A673 (cell line): ENCODE data around the gene RAB7B.

Experiments
- EZH2 ChIP-seq: fragments of 200-600 bp; sonication (generic); IDR thresholded peaks from 2 replicates; pipeline ENCODE4 v1.6.1; 2017; ENCODE audit warnings: borderline replicate concordance, low read depth, mild to moderate bottlenecking, mixed read lengths, antibody characterized with exemption, low read length; ENCODE audit not compliant: poor library complexity, severe bottlenecking
- TF ChIP-seq, protein P1 (sequence below): fragments of 300-800, 200-600 bp; sonication (generic); conservative IDR thresholded peaks from 2 replicates; pipeline ENCODE4 v1.5.1; 2017; ENCODE audit warnings: low read depth, mild to moderate bottlenecking, antibody characterized with exemption, low read length, moderate library complexity, mixed read lengths

DNA sequence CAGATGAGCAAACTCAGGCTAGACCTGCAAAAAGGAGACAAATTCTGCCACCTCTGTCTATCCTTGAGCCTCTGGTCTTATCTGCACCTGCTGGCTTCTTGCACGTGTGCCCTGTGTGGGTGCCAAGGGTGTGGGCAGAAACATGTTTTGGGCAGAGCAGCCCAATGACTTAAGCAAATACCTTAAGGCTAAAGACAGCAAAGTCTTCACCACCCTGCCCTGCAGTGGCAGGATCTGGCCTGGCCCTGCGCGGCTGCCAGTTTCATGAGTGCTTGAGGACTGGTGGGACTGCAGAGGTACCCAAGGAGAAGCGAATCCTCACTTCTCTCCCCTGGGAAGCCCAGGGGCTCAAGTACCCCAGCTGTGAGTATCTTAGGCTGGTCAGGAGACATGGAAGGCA is 56.2 kb downstream of the RAB7B start:
- TF ChIP-seq, protein P1, sequence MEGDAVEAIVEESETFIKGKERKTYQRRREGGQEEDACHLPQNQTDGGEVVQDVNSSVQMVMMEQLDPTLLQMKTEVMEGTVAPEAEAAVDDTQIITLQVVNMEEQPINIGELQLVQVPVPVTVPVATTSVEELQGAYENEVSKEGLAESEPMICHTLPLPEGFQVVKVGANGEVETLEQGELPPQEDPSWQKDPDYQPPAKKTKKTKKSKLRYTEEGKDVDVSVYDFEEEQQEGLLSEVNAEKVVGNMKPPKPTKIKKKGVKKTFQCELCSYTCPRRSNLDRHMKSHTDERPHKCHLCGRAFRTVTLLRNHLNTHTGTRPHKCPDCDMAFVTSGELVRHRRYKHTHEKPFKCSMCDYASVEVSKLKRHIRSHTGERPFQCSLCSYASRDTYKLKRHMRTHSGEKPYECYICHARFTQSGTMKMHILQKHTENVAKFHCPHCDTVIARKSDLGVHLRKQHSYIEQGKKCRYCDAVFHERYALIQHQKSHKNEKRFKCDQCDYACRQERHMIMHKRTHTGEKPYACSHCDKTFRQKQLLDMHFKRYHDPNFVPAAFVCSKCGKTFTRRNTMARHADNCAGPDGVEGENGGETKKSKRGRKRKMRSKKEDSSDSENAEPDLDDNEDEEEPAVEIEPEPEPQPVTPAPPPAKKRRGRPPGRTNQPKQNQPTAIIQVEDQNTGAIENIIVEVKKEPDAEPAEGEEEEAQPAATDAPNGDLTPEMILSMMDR, result no peak
- no peak for TF ChIP-seq EZH2
